SK-N-SH treated with all-trans-retinoic acid at 6 μM for 48 hours (cell line): ENCODE data around the gene HDAC4.

Experiments used
- ATAC-seq: fragments of 200-7000 bp; cut with Tn5 transposase; 3 replicates; pipeline ENCODE4 v1.9.1; 2020; ENCODE audit warnings: mild to moderate bottlenecking, moderate library complexity
- ARNTL ChIP-seq: fragments of 450-650 bp; formaldehyde crosslinking; IDR thresholded peaks from 2 replicates; pipeline ENCODE4 v1.5.0; 2020; ENCODE audit warnings: low read depth, mild to moderate bottlenecking, moderate library complexity, borderline replicate concordance
- BACH2 ChIP-seq: fragments of 250-450 bp; sonication (Bioruptor Pico); IDR thresholded peaks from 2 replicates; pipeline ENCODE4 v1.9.0; 2021; ENCODE audit warnings: mild to moderate bottlenecking, borderline replicate concordance
- ISL1 ChIP-seq: fragments of 250-450 bp; sonication (Bioruptor Pico); IDR thresholded peaks from 2 replicates; pipeline ENCODE4 v2.1.2; 2022; ENCODE audit warnings: mild to moderate bottlenecking, moderate library complexity
- OSR1 ChIP-seq: fragments of 250-450 bp; sonication (Bioruptor Pico); IDR thresholded peaks from 2 replicates; pipeline ENCODE4 v1.8.0; 2022; ENCODE audit warnings: moderate library complexity, mild to moderate bottlenecking, inconsistent platforms
- PPARA ChIP-seq: fragments of 250-450 bp; sonication (Bioruptor Pico); IDR thresholded peaks from 2 replicates; pipeline ENCODE4 v1.5.0; 2020; ENCODE audit warnings: mild to moderate bottlenecking, borderline replicate concordance
- TOX ChIP-seq: fragments of 250-450 bp; sonication (Bioruptor Pico); IDR thresholded peaks from 2 replicates; pipeline ENCODE4 v1.8.0; 2021; ENCODE audit warnings: mild to moderate bottlenecking, moderate library complexity, borderline replicate concordance
- ZC3H10 ChIP-seq: fragments of 250-450 bp; sonication (Bioruptor Pico); IDR thresholded peaks from 2 replicates; pipeline ENCODE4 v1.5.1; 2021; ENCODE audit warnings: mild to moderate bottlenecking, moderate library complexity
- ZFP3 ChIP-seq: fragments of 250-450 bp; sonication (Bioruptor Pico); IDR thresholded peaks from 2 replicates; pipeline ENCODE4 v1.5.0; 2020; ENCODE audit warnings: mild to moderate bottlenecking, moderate library complexity
- ZFP30 ChIP-seq: fragments of 450-650 bp; formaldehyde crosslinking; IDR thresholded peaks from 2 replicates; pipeline ENCODE4 v1.5.0; 2022; ENCODE audit warnings: mild to moderate bottlenecking, moderate library complexity
- ZNF565 ChIP-seq: fragments of 450-650 bp; formaldehyde crosslinking; conservative IDR thresholded peaks from 2 replicates; pipeline ENCODE4 v1.5.0; 2020; ENCODE audit warnings: low read depth, mild to moderate bottlenecking, moderate library complexity
- ZNF70 ChIP-seq: fragments of 450-650 bp; formaldehyde crosslinking; IDR thresholded peaks from 2 replicates; pipeline ENCODE4 v1.5.0; 2020; ENCODE audit warnings: mild to moderate bottlenecking, moderate library complexity
- ZNF8 ChIP-seq: fragments of 450-650 bp; formaldehyde crosslinking; IDR thresholded peaks from 2 replicates; pipeline ENCODE4 v1.5.0; 2020; ENCODE audit warnings: mild to moderate bottlenecking, moderate library complexity
- TF ChIP-seq, protein P1 (sequence below): fragments of 250-450 bp; sonication (Bioruptor Pico); IDR thresholded peaks from 2 replicates; pipeline ENCODE4 v1.5.0; 2020; ENCODE audit warnings: mild to moderate bottlenecking, moderate library complexity
- TF ChIP-seq, protein P2 (sequence below): fragments of 250-450 bp; sonication (Bioruptor Pico); IDR thresholded peaks from 2 replicates; pipeline ENCODE4 v1.5.1; 2021; ENCODE audit warnings: mild to moderate bottlenecking, moderate library complexity
- TF ChIP-seq, protein P3 (sequence below): fragments of 250-450 bp; sonication (Bioruptor Pico); IDR thresholded peaks from 2 replicates; pipeline ENCODE4 v1.8.0; 2020; ENCODE audit warnings: mild to moderate bottlenecking, moderate library complexity, borderline replicate concordance
- TF ChIP-seq, protein P4 (sequence below): fragments of 250-450 bp; sonication (Bioruptor Pico); IDR thresholded peaks from 2 replicates; pipeline ENCODE4 v1.5.1; 2020; ENCODE audit warnings: low read depth, mild to moderate bottlenecking, moderate library complexity

HDAC4 gene

DNA sequence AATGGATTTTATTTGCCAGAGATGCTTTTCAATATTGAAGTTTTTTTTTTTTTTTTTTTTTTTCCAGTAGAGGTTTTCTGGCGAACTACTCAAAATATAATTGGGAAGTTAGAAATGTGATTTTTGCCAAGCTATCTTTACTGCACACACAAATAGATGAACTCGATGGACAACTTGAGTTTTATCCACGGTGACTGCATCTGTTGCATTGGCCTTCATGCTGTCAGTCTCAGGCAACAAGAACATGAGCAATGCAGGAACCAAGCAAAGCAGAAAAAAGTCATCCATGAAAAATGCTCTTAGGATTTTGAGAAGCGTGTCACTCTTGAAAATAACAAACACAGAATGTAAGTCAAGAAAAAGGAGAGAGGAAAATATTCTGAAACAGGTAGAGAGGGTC is 22.7 kb upstream of the HDAC4 start:
- TF ChIP-seq ISL1 (CRISPR knock-in tag) (no peak), ZNF565 (CRISPR knock-in tag) (no peak), TOX (CRISPR knock-in tag) (no peak), ZNF70 (CRISPR knock-in tag) (no peak)
- TF ChIP-seq, protein P1, sequence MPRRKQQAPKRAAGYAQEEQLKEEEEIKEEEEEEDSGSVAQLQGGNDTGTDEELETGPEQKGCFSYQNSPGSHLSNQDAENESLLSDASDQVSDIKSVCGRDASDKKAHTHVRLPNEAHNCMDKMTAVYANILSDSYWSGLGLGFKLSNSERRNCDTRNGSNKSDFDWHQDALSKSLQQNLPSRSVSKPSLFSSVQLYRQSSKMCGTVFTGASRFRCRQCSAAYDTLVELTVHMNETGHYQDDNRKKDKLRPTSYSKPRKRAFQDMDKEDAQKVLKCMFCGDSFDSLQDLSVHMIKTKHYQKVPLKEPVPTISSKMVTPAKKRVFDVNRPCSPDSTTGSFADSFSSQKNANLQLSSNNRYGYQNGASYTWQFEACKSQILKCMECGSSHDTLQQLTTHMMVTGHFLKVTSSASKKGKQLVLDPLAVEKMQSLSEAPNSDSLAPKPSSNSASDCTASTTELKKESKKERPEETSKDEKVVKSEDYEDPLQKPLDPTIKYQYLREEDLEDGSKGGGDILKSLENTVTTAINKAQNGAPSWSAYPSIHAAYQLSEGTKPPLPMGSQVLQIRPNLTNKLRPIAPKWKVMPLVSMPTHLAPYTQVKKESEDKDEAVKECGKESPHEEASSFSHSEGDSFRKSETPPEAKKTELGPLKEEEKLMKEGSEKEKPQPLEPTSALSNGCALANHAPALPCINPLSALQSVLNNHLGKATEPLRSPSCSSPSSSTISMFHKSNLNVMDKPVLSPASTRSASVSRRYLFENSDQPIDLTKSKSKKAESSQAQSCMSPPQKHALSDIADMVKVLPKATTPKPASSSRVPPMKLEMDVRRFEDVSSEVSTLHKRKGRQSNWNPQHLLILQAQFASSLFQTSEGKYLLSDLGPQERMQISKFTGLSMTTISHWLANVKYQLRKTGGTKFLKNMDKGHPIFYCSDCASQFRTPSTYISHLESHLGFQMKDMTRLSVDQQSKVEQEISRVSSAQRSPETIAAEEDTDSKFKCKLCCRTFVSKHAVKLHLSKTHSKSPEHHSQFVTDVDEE (CRISPR knock-in tag), result no peak

DNA sequence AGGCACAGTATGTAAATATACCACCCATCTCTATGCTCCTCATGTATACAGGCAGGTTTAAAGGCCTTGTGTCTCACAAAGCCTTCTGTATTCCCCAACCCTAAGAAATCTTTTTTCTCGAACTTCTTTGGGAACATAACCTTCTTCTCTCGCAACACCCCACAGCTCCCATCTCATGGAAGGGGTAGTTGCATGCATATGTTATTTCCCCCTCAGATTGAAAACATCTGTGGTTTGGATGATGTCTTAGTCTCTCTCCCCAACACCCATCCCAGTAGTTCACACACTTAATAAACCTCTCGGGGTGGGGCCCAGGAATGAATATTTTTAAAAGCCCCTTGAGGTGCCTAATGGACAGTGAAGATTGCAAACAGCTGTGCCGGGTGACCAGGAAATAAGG is 21.0 kb upstream of the HDAC4 start:
- no peak for ATAC-seq
- TF ChIP-seq PPARA (CRISPR knock-in tag), result no peak
- TF ChIP-seq, protein P1 (CRISPR knock-in tag), result no peak
- no peak for TF ChIP-seq ARNTL (CRISPR knock-in tag)
- no peak for TF ChIP-seq ZFP30 (CRISPR knock-in tag)
- TF ChIP-seq, protein P2, sequence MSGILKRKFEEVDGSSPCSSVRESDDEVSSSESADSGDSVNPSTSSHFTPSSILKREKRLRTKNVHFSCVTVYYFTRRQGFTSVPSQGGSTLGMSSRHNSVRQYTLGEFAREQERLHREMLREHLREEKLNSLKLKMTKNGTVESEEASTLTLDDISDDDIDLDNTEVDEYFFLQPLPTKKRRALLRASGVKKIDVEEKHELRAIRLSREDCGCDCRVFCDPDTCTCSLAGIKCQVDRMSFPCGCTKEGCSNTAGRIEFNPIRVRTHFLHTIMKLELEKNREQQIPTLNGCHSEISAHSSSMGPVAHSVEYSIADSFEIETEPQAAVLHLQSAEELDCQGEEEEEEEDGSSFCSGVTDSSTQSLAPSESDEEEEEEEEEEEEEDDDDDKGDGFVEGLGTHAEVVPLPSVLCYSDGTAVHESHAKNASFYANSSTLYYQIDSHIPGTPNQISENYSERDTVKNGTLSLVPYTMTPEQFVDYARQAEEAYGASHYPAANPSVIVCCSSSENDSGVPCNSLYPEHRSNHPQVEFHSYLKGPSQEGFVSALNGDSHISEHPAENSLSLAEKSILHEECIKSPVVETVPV, result no peak

More for the DNA sequence above, 22.7 kb upstream of the HDAC4 start:
- ATAC-seq, result no peak

DNA sequence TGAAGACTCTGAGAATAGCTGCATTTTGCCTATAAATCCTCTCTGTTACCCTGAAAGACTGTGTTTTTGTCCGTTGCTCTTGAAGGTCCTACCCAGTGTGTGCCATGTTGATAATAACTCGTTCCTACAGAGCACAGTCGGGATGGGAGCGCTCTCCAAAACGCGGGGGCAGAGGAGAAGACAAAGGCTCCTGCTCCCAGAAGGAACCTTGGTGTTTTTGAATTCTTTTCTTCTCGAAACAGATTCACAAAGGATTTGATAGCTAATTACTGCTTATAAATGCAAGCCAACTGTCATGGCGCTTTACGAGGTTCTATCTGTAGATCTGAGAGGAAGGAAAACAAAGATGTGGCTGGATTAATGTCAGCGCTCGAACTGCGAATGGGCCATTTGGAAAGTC is 19.3 kb upstream of the HDAC4 start:
- no peak for TF ChIP-seq BACH2
- no peak for TF ChIP-seq ISL1 (CRISPR knock-in tag)
- no peak for TF ChIP-seq ZNF565 (CRISPR knock-in tag)
- TF ChIP-seq OSR1 (CRISPR knock-in tag), result no peak
- TF ChIP-seq, protein P3, sequence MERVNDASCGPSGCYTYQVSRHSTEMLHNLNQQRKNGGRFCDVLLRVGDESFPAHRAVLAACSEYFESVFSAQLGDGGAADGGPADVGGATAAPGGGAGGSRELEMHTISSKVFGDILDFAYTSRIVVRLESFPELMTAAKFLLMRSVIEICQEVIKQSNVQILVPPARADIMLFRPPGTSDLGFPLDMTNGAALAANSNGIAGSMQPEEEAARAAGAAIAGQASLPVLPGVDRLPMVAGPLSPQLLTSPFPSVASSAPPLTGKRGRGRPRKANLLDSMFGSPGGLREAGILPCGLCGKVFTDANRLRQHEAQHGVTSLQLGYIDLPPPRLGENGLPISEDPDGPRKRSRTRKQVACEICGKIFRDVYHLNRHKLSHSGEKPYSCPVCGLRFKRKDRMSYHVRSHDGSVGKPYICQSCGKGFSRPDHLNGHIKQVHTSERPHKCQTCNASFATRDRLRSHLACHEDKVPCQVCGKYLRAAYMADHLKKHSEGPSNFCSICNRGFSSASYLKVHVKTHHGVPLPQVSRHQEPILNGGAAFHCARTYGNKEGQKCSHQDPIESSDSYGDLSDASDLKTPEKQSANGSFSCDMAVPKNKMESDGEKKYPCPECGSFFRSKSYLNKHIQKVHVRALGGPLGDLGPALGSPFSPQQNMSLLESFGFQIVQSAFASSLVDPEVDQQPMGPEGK (CRISPR knock-in tag), result no peak
- no peak for TF ChIP-seq ZC3H10 (CRISPR knock-in tag)
- TF ChIP-seq ZFP3 (CRISPR knock-in tag), result no peak
- no peak for TF ChIP-seq ZNF8
- TF ChIP-seq ZFP30 (CRISPR knock-in tag), result no peak
- ATAC-seq, result no peak

DNA sequence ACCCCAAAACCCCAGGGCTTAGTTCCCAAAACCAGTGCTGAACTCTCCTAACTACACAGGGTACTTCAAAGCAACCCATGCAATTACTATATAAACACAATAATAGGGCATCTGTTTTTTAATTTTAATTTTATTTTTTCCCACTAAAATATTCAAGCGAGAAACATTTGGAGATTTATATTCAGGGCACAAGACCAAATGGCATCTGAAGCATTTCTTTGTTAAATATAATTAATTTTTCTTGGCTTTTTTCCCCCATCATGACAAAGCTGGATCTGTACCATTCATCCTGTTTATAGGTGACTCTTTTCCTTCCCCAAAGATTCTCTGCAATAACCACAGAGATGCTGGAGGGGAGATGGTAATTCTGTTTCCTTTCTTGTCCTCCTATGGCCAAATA is 18.1 kb upstream of the HDAC4 start:
- ATAC-seq, result no peak

More for the DNA sequence above, 18.1 kb upstream of the HDAC4 start:
- TF ChIP-seq ISL1 (CRISPR knock-in tag), result no peak
- TF ChIP-seq, protein P4, sequence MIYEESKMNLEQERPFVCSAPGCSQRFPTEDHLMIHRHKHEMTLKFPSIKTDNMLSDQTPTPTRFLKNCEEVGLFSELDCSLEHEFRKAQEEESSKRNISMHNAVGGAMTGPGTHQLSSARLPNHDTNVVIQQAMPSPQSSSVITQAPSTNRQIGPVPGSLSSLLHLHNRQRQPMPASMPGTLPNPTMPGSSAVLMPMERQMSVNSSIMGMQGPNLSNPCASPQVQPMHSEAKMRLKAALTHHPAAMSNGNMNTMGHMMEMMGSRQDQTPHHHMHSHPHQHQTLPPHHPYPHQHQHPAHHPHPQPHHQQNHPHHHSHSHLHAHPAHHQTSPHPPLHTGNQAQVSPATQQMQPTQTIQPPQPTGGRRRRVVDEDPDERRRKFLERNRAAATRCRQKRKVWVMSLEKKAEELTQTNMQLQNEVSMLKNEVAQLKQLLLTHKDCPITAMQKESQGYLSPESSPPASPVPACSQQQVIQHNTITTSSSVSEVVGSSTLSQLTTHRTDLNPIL, result no peak
- no peak for TF ChIP-seq ZC3H10 (CRISPR knock-in tag)
- TF ChIP-seq OSR1 (CRISPR knock-in tag), result no peak
- no peak for TF ChIP-seq ARNTL (CRISPR knock-in tag)
